Neural cell (in vitro differentiated cells): ENCODE data around the gene REEP5. TPM values are rescaled to one million over a fixed set of nuclear protein-coding genes. Genes with fewer than 3 reads are reported as not detected.

ENCODE experiments used
- H2AFZ ChIP-seq: fragments of 200-600, 300-800 bp; sonication (generic), shearing (Covaris generic); 2 replicates; pipeline ENCODE4 v1.6.0; 2014; ENCODE audit warnings: low read depth, mild to moderate bottlenecking, antibody characterized with exemption, low read length, moderate library complexity
- H3F3A ChIP-seq: fragments of 200-600 bp; shearing (Covaris generic); 2 replicates; pipeline ENCODE4 v1.6.1; 2016; ENCODE audit warnings: mild to moderate bottlenecking, moderate library complexity, mixed read lengths, antibody characterized with exemption, low read length; ENCODE audit not compliant: insufficient read depth, poor library complexity, severe bottlenecking
- H3K27ac ChIP-seq: fragments of 200-600, 300-800 bp; sonication (generic), shearing (Covaris generic); 2 replicates; pipeline ENCODE4 v1.5.1; 2014; ENCODE audit warnings: mild to moderate bottlenecking, low read length, moderate library complexity
- H3K27me3 ChIP-seq: fragments of 300-800, 200-600 bp; sonication (generic), shearing (Covaris generic); 2 replicates; pipeline ENCODE4 v1.6.0; 2014; ENCODE audit warnings: mild to moderate bottlenecking, low read depth, low read length, moderate library complexity; ENCODE audit not compliant: insufficient read depth
- H3K36me3 ChIP-seq: fragments of 300-800, 200-600 bp; sonication (generic), shearing (Covaris generic); 2 replicates; pipeline ENCODE4 v1.5.1; 2014; ENCODE audit warnings: mild to moderate bottlenecking, antibody characterized with exemption, low read length, moderate library complexity; ENCODE audit not compliant: insufficient read depth
- H3K4me2 ChIP-seq: fragments of 300-800, 200-600 bp; sonication (generic), shearing (Covaris generic); 2 replicates; pipeline ENCODE4 v1.6.0; 2014; ENCODE audit warnings: mild to moderate bottlenecking, low read length
- H3K4me3 ChIP-seq: fragments of 300-800, 200-600 bp; sonication (generic), shearing (Covaris generic); 2 replicates; pipeline ENCODE4 v1.5.1; 2014; ENCODE audit warnings: mild to moderate bottlenecking, low read length, moderate library complexity
- H3K79me2 ChIP-seq: fragments of 200-600 bp; shearing (Covaris generic); replicated peaks from 2 replicates; pipeline ENCODE4 v1.6.0; 2014; ENCODE audit warnings: mild to moderate bottlenecking, low read length, moderate library complexity; ENCODE audit not compliant: insufficient read depth
- H3K9ac ChIP-seq: fragments of 300-800, 200-600 bp; sonication (generic), shearing (Covaris generic); 2 replicates; pipeline ENCODE4 v1.6.1; 2016; ENCODE audit warnings: mild to moderate bottlenecking, low read length, mixed read lengths
- H3K9me2 ChIP-seq: fragments of 200-600 bp; shearing (Covaris generic); 2 replicates; pipeline ENCODE4 v1.6.1; 2016; ENCODE audit warnings: mild to moderate bottlenecking, low read length, mixed read lengths; ENCODE audit not compliant: insufficient read depth
- H3K9me3 ChIP-seq: fragments of 200-600, 300-800 bp; sonication (generic), shearing (Covaris generic); 2 replicates; pipeline ENCODE4 v1.6.1; 2016; ENCODE audit warnings: mild to moderate bottlenecking, mixed run types, low read length, moderate library complexity, mixed read lengths
- H4K20me1 ChIP-seq: fragments of 200-600 bp; shearing (Covaris generic); 2 replicates; pipeline ENCODE4 v1.6.1; 2016; ENCODE audit warnings: mild to moderate bottlenecking, mixed run types; ENCODE audit not compliant: insufficient read depth
- EP300 ChIP-seq: fragments of 450-650 bp; conservative IDR thresholded peaks from 2 replicates; pipeline ENCODE4 v1.6.1; 2014; ENCODE audit warnings: antibody characterized with exemption, mild to moderate bottlenecking, moderate library complexity; ENCODE audit not compliant: poor library complexity, severe bottlenecking
- EZH2 ChIP-seq: fragments of 200-600, 300-800 bp; shearing (Covaris generic), sonication (generic); IDR thresholded peaks from 2 replicates; pipeline ENCODE4 v1.6.1; 2014; ENCODE audit warnings: antibody characterized with exemption, low read length, borderline replicate concordance, mild to moderate bottlenecking; ENCODE audit not compliant: insufficient read depth, poor library complexity, severe bottlenecking
- MXI1 ChIP-seq: fragments of 450-650 bp; conservative IDR thresholded peaks from 2 replicates; pipeline ENCODE4 v1.6.1; 2014; ENCODE audit warnings: antibody characterized with exemption, mild to moderate bottlenecking; ENCODE audit not compliant: poor library complexity, severe bottlenecking
- POLR2AphosphoS5 ChIP-seq: IDR thresholded peaks from 2 replicates; pipeline ENCODE4 v1.6.1; 2012
- RAD21 ChIP-seq: fragments of 450-650 bp; conservative IDR thresholded peaks from 2 replicates; pipeline ENCODE4 v1.6.1; 2014; ENCODE audit warnings: antibody characterized with exemption, mild to moderate bottlenecking, moderate library complexity
- SMC3 ChIP-seq: fragments of 450-650 bp; conservative IDR thresholded peaks from 2 replicates; pipeline ENCODE4 v1.6.1; 2014; ENCODE audit warnings: antibody characterized with exemption, mild to moderate bottlenecking, moderate library complexity; ENCODE audit not compliant: poor library complexity
- TAF1 ChIP-seq: IDR thresholded peaks from 2 replicates; pipeline ENCODE4 v1.6.1; 2012; ENCODE audit warnings: low read depth
- polyA plus RNA-seq: library from polyadenylated mRNA; depleted of rRNA; stranded (reverse); fragments of >200 nt; gene quantifications from 2 replicates; pipeline ENCODE4 v1.2.3, GENCODE V29; 2014
- TF ChIP-seq, protein P1 (sequence below): fragments of 450-650 bp; IDR thresholded peaks from 2 replicates; pipeline ENCODE4 v1.5.1; 2014; ENCODE audit warnings: antibody characterized with exemption, mild to moderate bottlenecking, moderate library complexity; ENCODE audit not compliant: poor library complexity, severe bottlenecking
- TF ChIP-seq, protein P2 (sequence below): IDR thresholded peaks from 2 replicates; pipeline ENCODE4 v1.6.1; 2012; ENCODE audit warnings: borderline replicate concordance

REEP5 gene
- polyA plus RNA-seq, 1 donor from 2014 or later, result 51.6 TPM

DNA sequence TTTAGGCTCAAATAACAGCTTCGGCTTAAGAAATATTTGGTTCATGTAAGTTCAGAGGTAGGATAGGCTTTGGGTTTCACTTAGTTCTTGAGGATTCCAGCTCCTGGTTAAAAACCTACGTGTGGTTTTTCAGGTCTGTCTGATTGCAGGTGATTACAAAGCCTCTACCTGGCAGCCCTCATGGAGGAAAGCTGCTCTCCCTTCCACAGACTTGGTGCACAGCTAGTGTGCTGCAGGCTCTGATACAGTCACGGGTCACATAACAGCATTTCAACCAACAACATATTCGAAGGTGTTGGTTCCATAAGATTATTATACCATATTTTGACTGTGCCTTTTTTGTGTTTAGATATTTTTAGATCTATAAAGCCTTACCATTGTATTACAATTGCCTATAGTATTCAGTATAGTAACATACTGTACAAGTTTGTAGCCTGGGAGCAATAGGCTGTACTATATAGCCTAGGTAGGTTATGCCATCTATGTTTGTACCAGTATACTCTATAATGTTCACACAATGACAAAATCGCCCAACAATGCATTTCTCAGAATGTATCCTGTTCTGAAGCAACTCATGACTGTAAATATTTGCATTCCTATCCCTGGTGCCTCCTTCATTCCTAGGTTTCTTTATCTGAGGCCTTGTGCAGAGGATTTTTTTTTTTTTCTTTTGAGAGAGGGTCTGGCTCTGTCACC is 46.5 kb upstream of the REEP5 start:
- TF ChIP-seq TAF1, result no peak
- TF ChIP-seq, protein P1, sequence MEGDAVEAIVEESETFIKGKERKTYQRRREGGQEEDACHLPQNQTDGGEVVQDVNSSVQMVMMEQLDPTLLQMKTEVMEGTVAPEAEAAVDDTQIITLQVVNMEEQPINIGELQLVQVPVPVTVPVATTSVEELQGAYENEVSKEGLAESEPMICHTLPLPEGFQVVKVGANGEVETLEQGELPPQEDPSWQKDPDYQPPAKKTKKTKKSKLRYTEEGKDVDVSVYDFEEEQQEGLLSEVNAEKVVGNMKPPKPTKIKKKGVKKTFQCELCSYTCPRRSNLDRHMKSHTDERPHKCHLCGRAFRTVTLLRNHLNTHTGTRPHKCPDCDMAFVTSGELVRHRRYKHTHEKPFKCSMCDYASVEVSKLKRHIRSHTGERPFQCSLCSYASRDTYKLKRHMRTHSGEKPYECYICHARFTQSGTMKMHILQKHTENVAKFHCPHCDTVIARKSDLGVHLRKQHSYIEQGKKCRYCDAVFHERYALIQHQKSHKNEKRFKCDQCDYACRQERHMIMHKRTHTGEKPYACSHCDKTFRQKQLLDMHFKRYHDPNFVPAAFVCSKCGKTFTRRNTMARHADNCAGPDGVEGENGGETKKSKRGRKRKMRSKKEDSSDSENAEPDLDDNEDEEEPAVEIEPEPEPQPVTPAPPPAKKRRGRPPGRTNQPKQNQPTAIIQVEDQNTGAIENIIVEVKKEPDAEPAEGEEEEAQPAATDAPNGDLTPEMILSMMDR, result no peak
- TF ChIP-seq MXI1, result no peak
- TF ChIP-seq POLR2AphosphoS5, result no peak
- no peak for TF ChIP-seq SMC3
- no peak for TF ChIP-seq EZH2
- TF ChIP-seq EP300, result no peak
- no peak for TF ChIP-seq RAD21
- TF ChIP-seq, protein P2, sequence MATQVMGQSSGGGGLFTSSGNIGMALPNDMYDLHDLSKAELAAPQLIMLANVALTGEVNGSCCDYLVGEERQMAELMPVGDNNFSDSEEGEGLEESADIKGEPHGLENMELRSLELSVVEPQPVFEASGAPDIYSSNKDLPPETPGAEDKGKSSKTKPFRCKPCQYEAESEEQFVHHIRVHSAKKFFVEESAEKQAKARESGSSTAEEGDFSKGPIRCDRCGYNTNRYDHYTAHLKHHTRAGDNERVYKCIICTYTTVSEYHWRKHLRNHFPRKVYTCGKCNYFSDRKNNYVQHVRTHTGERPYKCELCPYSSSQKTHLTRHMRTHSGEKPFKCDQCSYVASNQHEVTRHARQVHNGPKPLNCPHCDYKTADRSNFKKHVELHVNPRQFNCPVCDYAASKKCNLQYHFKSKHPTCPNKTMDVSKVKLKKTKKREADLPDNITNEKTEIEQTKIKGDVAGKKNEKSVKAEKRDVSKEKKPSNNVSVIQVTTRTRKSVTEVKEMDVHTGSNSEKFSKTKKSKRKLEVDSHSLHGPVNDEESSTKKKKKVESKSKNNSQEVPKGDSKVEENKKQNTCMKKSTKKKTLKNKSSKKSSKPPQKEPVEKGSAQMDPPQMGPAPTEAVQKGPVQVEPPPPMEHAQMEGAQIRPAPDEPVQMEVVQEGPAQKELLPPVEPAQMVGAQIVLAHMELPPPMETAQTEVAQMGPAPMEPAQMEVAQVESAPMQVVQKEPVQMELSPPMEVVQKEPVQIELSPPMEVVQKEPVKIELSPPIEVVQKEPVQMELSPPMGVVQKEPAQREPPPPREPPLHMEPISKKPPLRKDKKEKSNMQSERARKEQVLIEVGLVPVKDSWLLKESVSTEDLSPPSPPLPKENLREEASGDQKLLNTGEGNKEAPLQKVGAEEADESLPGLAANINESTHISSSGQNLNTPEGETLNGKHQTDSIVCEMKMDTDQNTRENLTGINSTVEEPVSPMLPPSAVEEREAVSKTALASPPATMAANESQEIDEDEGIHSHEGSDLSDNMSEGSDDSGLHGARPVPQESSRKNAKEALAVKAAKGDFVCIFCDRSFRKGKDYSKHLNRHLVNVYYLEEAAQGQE, result no peak
- Histone ChIP-seq H3K36me3 (no peaks in the 10 kb centered on the region), H4K20me1 (no peaks in the 10 kb centered on the region), H3F3A (no peaks in the 10 kb centered on the region), H3K9me3 (no peaks in the 10 kb centered on the region), H3K79me2 (no peaks in the 10 kb centered on the region), H3K27ac (no peak overlapping the region), H2AFZ (no peak overlapping the region), H3K9ac (no peak overlapping the region), H3K9me2 (no peaks in the 10 kb centered on the region), H3K4me3 (no peak overlapping the region), H3K4me2 (no peak overlapping the region), H3K27me3 (no peaks in the 10 kb centered on the region)

DNA sequence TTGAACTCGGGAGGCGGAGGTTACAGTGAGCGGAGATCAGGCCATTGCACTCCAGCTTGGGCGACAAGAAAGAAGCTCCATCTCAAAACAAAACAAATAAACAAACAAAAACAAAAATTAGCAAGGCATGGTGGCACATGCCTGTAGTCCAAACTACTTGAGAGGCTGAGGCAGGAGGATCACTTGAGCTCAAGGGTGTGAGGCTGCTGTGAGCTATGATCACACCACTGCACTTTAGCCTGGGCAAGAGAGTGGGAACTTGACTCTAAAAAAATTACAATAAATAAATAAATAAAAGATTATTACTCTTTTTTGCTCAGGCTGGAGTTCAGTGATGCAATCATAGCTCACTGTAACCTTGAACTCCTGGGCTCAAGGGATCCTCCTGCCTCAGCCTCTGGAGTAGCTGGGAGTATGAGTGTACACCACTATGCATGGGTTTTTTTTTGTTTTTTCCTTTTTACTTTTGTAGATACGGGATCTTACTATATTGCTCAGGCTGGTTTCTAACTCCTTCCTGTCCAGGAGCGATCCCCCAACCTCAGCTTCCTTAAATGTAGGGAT is 45.6 kb upstream of the REEP5 start:
- H3F3A ChIP-seq, result no peaks in the 10 kb centered on the region
- no peak overlapping the region for H2AFZ ChIP-seq
- no peaks in the 10 kb centered on the region for H4K20me1 ChIP-seq
- H3K9me3 ChIP-seq, result no peaks in the 10 kb centered on the region
- no peak overlapping the region for H3K27ac ChIP-seq
- no peak overlapping the region for H3K4me3 ChIP-seq
- H3K27me3 ChIP-seq, result no peaks in the 10 kb centered on the region
- TF ChIP-seq SMC3 (no peak), TAF1 (no peak), MXI1 (no peak), RAD21 (no peak), EZH2 (no peak), POLR2AphosphoS5 (no peak), EP300 (no peak)
- TF ChIP-seq, protein P1, result no peak
- TF ChIP-seq, protein P2, result no peak
- no peaks in the 10 kb centered on the region for H3K36me3 ChIP-seq
- H3K9ac ChIP-seq, result no peak overlapping the region
- no peaks in the 10 kb centered on the region for H3K9me2 ChIP-seq
- no peaks in the 10 kb centered on the region for H3K79me2 ChIP-seq
- H3K4me2 ChIP-seq, result no peak overlapping the region
